ENCODE results near the gene ABHD1.

GRCh38 chr2:27138111-27138510, 14.5 kb downstream of the ABHD1 start:
- TF ChIP-seq POLR2AphosphoS5 (IDR thresholded peaks at IDR 0.05), result no peak
- no peak for TF ChIP-seq POLR2A (IDR thresholded peaks at IDR 0.05)

Data from sigmoid colon (tissue), 4 donors.